Cortex of kidney (tissue), 1 donor: Measurements from ENCODE around the gene ARID1A.
"Not testable (repeated sequence)": the region's sequence is repeated elsewhere in the genome, so short reads cannot be mapped to it uniquely, and the experiment has no call there.

ENCODE experiments used
- DNase-seq: peaks from one replicate; lab custom pipeline; 2025; lab: John Stamatoyannopoulos, UW

The ARID1A gene

GRCh38 chr1:26695356-26696118 is at the start of gene ARID1A:
ARID1A (plus strand) TSS chr1:26696015; CDS start chr1:26696404, 389 bp downstream.
- DNase-seq: peak; percentile 49

GRCh38 chr1:26664802-26665201 is 31.0 kb upstream of the ARID1A start:
- DNase-seq: no peak

GRCh38 chr1:26666855-26667254 is 29.0 kb upstream of the ARID1A start:
- DNase-seq: no peak

GRCh38 chr1:26668106-26668786 is 27.6 kb upstream of the ARID1A start:
- not testable (repeated sequence) for DNase-seq

GRCh38 chr1:26677306-26678115 is 18.3 kb upstream of the ARID1A start:
- DNase-seq: no peak

GRCh38 chr1:26684763-26685508 is 10.9 kb upstream of the ARID1A start:
- no peak for DNase-seq

- no peak for DNase-seq
Observed at GRCh38 chr1:26686795-26687194, 9.0 kb upstream of the ARID1A start.

GRCh38 chr1:26689504-26689903 is 6.3 kb upstream of the ARID1A start:
- no peak for DNase-seq

GRCh38 chr1:26690157-26690556 is 5.7 kb upstream of the ARID1A start:
- DNase-seq: no peak

GRCh38 chr1:26690576-26691031 is 5.2 kb upstream of the ARID1A start:
- no peak for DNase-seq

- peak; percentile 43 for DNase-seq
Observed at GRCh38 chr1:26692211-26692792, 3.5 kb upstream of the ARID1A start.

- no peak for DNase-seq
Observed at GRCh38 chr1:26692793-26693490, 2.9 kb upstream of the ARID1A start.

- DNase-seq: no peak
Observed at GRCh38 chr1:26693599-26694572, 1.9 kb upstream of the ARID1A start.

GRCh38 chr1:26694638-26695355 is 1.0 kb upstream of the ARID1A start:
- DNase-seq: no peak

GRCh38 chr1:26696119-26696653 is 371 bp downstream of the ARID1A start:
- no peak for DNase-seq

GRCh38 chr1:26696654-26697430 is 1.0 kb downstream of the ARID1A start:
- no peak for DNase-seq

GRCh38 chr1:26697431-26697977 is 1.7 kb downstream of the ARID1A start:
- no peak for DNase-seq
